HG03354 (cell line): Measurements from ENCODE around the gene GNB1L.
"Not testable (repeated sequence)": the region's sequence is repeated elsewhere in the genome, so short reads cannot be mapped to it uniquely, and the experiment has no call there.

Experiments
- ATAC-seq: cut with Tn5 transposase; IDR thresholded peaks from one replicate; pipeline ENCODE4 v1.9.1; 2021; ENCODE audit warnings: mild to moderate bottlenecking; ENCODE audit not compliant: unreplicated experiment, poor library complexity, severe bottlenecking

Gene GNB1L

DNA sequence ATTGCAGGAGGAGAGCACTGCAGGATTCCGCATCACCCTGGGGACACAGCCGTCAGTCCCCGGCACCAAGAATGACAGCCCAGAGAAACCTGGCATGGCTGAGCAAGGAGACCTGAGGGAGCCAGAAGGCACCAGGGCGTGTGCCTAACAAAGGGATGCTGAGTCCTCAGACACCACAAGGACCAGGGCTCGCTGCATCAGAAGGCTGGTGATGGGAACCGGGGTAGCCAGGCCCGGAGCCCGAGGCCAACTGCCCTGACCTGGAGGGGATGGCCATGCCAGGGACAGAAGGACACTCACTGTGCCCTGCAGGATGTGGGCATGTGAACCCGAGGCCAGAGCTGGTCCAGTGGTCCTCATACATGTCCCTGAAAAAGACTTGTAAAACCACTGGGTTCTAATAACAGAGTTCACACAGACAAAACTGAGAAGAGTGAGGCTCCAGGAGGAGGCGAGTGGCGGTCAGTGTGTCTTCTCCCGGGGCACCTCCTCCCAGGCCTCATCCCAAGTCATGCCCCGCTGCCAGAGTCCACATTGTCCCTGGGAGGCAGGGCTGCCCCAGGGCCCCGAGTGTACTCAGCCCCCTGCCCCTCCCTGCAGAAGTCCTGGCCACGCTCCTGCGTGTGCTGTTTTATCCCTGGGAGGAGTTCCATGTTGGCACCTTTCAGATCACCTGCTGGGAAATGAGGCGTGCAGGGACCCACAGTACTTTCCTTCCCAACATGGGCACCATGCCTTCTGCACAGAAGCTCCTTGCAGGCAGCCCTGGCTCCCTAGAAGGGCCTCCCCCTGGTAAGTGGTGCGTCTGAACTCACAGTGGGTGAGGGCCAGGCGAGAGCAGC lies 51.6 kb downstream of the GNB1L start:
- ATAC-seq, result no peak

- ATAC-seq, result no peak
Observed at GRCh38 chr22:19802001-19802893, 52.4 kb downstream of the GNB1L start.

- no peak for ATAC-seq
Observed at GRCh38 chr22:19801340-19802000, 53.2 kb downstream of the GNB1L start.

DNA sequence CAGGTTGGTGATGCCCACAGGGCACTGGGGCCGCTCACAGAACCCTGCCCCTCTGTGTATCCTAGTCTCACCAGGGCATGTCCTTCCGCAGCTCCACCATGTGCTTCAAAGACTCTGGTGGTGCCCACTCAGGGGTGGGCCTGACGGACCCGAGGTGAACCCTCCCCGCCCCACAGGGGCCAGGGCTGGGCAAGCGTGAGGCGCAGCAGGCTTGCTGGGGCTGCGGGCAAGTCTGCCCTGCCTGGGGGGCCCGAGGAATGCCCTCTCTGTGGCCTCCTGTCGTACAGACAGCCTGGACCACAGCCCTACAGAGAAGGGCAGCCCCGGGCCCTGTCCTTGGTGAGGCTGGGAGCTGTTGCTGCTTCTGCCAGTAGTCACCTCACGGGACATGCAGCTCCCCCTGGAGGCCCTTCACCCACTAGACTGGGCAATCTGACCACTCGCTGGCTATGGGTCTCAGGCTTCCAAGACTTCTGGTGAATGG lies 53.9 kb downstream of the GNB1L start:
- no peak for ATAC-seq

GRCh38 chr22:19800306-19800705 lies 54.4 kb downstream of the GNB1L start:
- no peak for ATAC-seq

- ATAC-seq, result no peak
Observed at GRCh38 chr22:19799322-19800190, 55.1 kb downstream of the GNB1L start.

GRCh38 chr22:19798891-19799293 lies 55.8 kb downstream of the GNB1L start:
- ATAC-seq, result no peak

- no peak for ATAC-seq
Observed at GRCh38 chr22:19798003-19798665, 56.5 kb downstream of the GNB1L start.

- no peak for ATAC-seq
Observed at GRCh38 chr22:19797086-19798002, 57.3 kb downstream of the GNB1L start.

DNA sequence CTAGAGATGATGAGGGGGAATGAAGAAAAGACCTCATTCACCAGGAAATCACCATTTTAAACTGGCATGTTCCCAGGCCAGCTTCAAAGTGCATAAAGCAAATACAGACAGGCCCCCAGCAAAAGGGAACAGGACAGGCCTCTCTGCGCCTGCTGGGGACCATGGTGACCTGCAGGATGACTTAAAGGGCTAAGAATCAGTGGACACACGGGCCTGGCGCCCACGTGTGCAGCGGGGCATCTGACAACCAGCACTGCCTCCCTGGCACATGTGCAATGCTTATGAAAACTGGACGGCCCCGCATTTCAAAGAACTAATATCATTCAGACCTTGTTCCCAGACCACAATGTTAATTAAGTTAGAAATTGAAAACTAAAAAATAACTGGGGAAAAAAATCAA lies 58.5 kb downstream of the GNB1L start:
- no peak for ATAC-seq

GRCh38 chr22:19795617-19796008 lies 59.1 kb downstream of the GNB1L start:
- ATAC-seq, result no peak

GRCh38 chr22:19793661-19794310 lies 60.9 kb downstream of the GNB1L start:
- no peak for ATAC-seq

GRCh38 chr22:19793161-19793560 lies 61.5 kb downstream of the GNB1L start:
- no peak for ATAC-seq

DNA sequence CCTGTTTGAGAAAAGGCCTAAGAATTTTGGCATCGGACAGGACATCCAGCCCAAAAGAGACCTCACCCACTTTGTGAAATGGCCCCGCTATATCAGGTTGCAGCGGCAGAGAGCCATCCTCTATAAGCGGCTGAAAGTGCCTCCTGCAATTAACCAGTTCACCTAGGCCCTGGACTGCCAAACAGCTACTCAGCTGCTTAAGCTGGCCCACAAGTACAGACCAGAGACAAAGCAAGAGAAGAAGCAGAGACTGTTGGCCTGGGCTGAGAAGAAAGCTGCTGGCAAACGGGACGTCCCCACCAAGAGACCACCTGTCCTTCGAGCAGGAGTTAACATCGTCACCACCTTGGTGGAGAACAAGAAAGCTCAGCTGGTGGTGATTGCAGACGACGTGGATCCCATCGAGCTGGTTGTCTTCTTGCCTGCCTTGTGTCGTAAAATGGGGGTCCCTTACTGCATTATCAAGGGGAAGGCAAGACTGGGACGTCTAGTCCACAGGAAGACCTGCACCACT lies 62.2 kb downstream of the GNB1L start:
- ATAC-seq, result not testable (repeated sequence)

DNA sequence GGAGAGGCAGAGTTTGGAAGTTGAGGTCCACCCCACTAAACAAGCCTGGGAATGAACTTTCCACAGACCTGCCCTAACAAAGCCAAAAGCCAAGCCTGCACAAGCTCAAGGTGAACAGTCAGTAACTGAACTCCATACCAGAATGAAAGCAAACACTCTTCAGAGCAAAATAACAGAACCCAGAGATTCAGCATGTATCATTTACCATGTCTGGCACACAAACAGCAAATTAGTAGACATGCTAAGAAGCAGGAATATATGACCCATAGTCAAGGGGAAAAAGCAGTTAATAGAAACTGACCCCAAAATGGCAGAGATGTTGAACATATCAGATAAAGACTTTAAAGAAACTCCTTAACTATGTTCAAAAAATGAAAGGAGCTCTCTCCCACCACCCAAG lies 62.8 kb downstream of the GNB1L start:
- no peak for ATAC-seq

DNA sequence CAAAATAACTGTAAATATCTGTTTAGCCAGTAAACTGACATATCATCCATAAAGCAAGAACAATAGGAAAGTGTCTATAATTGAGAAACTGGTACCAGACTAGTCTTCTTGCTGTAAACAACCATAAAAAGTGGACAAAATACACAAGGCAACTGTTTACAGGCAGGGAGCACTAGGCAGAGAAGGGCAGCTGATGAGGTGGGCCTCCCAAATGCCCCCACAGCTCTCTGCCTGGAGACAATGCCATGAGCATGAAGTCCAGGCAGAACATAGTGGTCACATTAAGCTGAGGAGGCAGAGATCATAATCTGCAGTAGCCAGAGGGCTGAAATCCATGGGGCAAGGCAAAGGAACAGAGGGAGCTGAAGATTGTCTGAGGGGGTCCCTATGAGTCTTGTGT lies 63.4 kb downstream of the GNB1L start:
- no peak for ATAC-seq

- ATAC-seq, result no peak
Observed at GRCh38 chr22:19789828-19790227, 64.8 kb downstream of the GNB1L start.
